HepG2 (cell line): ENCODE results near the gene JMJD8. TPM values are rescaled to one million over a fixed set of nuclear protein-coding genes. Genes with fewer than 3 reads are reported as not detected.

Experiments used
- ARNTL ChIP-seq: sonication (generic); formaldehyde crosslinking; IDR thresholded peaks from 2 replicates; pipeline ENCODE4 v1.4.0; 2020; ENCODE audit warnings: mild to moderate bottlenecking, missing genetic modification reagents
- JUN ChIP-seq: sonication (generic); formaldehyde crosslinking; IDR thresholded peaks from 2 replicates; pipeline ENCODE4 v1.4.0; 2020; ENCODE audit warnings: mild to moderate bottlenecking, missing genetic modification reagents
- MLLT10 ChIP-seq: sonication (generic); formaldehyde crosslinking; IDR thresholded peaks from 2 replicates; pipeline ENCODE4 v1.4.0; 2020; ENCODE audit warnings: missing genetic modification reagents
- PPARG ChIP-seq: conservative IDR thresholded peaks from 2 replicates; pipeline ENCODE4 v1.6.1; 2016; ENCODE audit warnings: missing biosample characterization, missing genetic modification reagents
- RBFOX2 ChIP-seq: fragments of 200-400 bp; formaldehyde crosslinking; IDR thresholded peaks from 2 replicates; pipeline ENCODE4 v1.6.1; 2017; ENCODE audit warnings: low read depth, mild to moderate bottlenecking, low read length
- TEAD2 ChIP-seq: sonication (generic); formaldehyde crosslinking; IDR thresholded peaks from 2 replicates; pipeline ENCODE4 v1.9.0; 2021; ENCODE audit warnings: missing genetic modification reagents
- TEAD3 ChIP-seq: optimal IDR thresholded peaks from 2 replicates; pipeline ENCODE3; 2016; ENCODE audit warnings: borderline replicate concordance
- ZNF333 ChIP-seq: sonication (generic); formaldehyde crosslinking; IDR thresholded peaks from 2 replicates; pipeline ENCODE4 v1.4.0; 2020; ENCODE audit warnings: mild to moderate bottlenecking, missing genetic modification reagents, borderline replicate concordance
- ZNF567 ChIP-seq: sonication (generic); formaldehyde crosslinking; IDR thresholded peaks from 2 replicates; pipeline ENCODE4 v1.8.1; 2023; ENCODE audit warnings: mild to moderate bottlenecking, missing genetic modification reagents, borderline replicate concordance
- ZNF749 ChIP-seq: sonication (generic); formaldehyde crosslinking; IDR thresholded peaks from 2 replicates; pipeline ENCODE4 v1.8.0; 2022; ENCODE audit warnings: mild to moderate bottlenecking, missing genetic modification reagents, moderate library complexity, borderline replicate concordance
- ZNF775 ChIP-seq: sonication (generic); formaldehyde crosslinking; IDR thresholded peaks from 2 replicates; pipeline ENCODE4 v1.4.0; 2020; ENCODE audit warnings: missing genetic modification reagents, mild to moderate bottlenecking, moderate library complexity, borderline replicate concordance
- polyA plus RNA-seq, 8 experiments: library from polyadenylated mRNA; depleted of rRNA in 3 of 8; stranded (reverse) in 7 of 8; unstranded in 1 of 8; fragments of >200 nt; fragmentation: Illumina TruSeq in 4 of 8; extraction: Trizol in 4 of 8; gene quantifications; 2 replicates each; pipeline versions ENCODE4 v1.2.1 to v1.2.3, GENCODE V29; 2011 to 2016; ENCODE audit warnings: low read depth in 4 of 8, missing spikeins in 1 of 8, mixed read lengths in 1 of 8; ENCODE audit not compliant: insufficient read depth in 1 of 8
- total RNA-seq, 5 experiments: library from RNA; depleted of rRNA; stranded (reverse); fragments of >200 nt; fragmentation: Illumina TruSeq; extraction: Trizol; gene quantifications; 2 replicates each; pipeline ENCODE4 v1.2.3, GENCODE V29; 2016; ENCODE audit warnings: low read depth in 1 of 5
- TF ChIP-seq, protein P1 (sequence below): IDR thresholded peaks from 2 replicates; pipeline ENCODE4 v1.4.0; 2020; ENCODE audit warnings: mild to moderate bottlenecking, missing genetic modification reagents
- TF ChIP-seq, protein P2 (sequence below): sonication (generic); formaldehyde crosslinking; IDR thresholded peaks from 2 replicates; pipeline ENCODE4 v1.4.0; 2020; ENCODE audit warnings: missing genetic modification reagents; ENCODE audit errors: not compliant biosample characterization
- TF ChIP-seq, protein P3 (sequence below): sonication (generic); formaldehyde crosslinking; IDR thresholded peaks from one replicate; pipeline ENCODE4 v1.5.1; 2020; ENCODE audit warnings: mild to moderate bottlenecking, missing genetic modification reagents; ENCODE audit errors: not compliant biosample characterization
- TF ChIP-seq, protein P4 (sequence below): sonication (generic); formaldehyde crosslinking; IDR thresholded peaks from 2 replicates; pipeline ENCODE4 v1.9.0; 2021; ENCODE audit warnings: missing genetic modification reagents, mild to moderate bottlenecking, borderline replicate concordance

JMJD8 gene
- total and polyA plus RNA-seq, 2 of the 13 experiments (the other 11 are each of a cell fraction or from before 2014, with no cell fraction given) = 2.6 to 11.8 TPM

DNA sequence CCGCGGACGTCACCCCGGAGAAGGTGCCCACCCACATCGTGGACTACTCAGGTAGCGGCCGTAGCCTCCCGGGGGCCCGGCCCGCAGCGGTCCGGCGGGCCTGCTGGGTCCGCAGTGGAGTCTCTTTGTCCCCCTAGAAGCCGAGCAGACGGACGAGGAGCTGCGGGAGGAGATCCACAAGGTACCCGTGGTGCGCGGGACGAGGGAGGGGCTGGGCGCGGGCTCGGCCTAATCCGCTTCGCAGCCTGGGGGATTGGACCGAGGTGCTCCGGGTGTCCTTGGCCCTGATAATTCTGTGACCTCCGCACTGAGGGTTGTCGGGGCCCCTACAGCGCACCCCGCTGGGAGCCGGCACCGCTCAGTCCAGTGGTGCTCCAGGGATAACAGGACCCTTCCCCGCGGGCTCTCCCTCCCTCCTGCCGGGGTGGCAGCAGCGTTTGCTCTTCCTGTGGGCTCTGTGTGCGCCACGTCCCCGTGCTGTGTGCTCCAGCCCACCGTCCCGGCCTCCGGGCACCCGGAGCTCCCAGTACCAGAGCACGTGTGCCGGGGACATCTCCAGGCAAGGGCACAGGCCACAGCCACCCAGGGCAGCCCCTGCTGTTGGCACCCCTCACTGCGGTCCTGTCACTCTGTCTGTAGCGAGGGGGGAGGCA, 15.5 kb downstream of the JMJD8 start (continued):
- TF ChIP-seq, protein P1, sequence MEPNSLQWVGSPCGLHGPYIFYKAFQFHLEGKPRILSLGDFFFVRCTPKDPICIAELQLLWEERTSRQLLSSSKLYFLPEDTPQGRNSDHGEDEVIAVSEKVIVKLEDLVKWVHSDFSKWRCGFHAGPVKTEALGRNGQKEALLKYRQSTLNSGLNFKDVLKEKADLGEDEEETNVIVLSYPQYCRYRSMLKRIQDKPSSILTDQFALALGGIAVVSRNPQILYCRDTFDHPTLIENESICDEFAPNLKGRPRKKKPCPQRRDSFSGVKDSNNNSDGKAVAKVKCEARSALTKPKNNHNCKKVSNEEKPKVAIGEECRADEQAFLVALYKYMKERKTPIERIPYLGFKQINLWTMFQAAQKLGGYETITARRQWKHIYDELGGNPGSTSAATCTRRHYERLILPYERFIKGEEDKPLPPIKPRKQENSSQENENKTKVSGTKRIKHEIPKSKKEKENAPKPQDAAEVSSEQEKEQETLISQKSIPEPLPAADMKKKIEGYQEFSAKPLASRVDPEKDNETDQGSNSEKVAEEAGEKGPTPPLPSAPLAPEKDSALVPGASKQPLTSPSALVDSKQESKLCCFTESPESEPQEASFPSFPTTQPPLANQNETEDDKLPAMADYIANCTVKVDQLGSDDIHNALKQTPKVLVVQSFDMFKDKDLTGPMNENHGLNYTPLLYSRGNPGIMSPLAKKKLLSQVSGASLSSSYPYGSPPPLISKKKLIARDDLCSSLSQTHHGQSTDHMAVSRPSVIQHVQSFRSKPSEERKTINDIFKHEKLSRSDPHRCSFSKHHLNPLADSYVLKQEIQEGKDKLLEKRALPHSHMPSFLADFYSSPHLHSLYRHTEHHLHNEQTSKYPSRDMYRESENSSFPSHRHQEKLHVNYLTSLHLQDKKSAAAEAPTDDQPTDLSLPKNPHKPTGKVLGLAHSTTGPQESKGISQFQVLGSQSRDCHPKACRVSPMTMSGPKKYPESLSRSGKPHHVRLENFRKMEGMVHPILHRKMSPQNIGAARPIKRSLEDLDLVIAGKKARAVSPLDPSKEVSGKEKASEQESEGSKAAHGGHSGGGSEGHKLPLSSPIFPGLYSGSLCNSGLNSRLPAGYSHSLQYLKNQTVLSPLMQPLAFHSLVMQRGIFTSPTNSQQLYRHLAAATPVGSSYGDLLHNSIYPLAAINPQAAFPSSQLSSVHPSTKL (CRISPR knock-in tag) = no peak
- TF ChIP-seq ZNF567 (CRISPR knock-in tag) (no peak), PPARG (CRISPR knock-in tag) (no peak), ZNF749 (CRISPR knock-in tag) (0 out of 2 replicates have a peak, but pooled peaks have one; percentile 31), RBFOX2 (peak; percentile 24), TEAD3 (no peak), MLLT10 (CRISPR knock-in tag) (no peak), ZNF333 (no peak), JUN (CRISPR knock-in tag) (no peak), ARNTL (CRISPR knock-in tag) (no peak), ZNF775 (CRISPR knock-in tag) (no peak), TEAD2 (no peak)
- TF ChIP-seq, protein P2, sequence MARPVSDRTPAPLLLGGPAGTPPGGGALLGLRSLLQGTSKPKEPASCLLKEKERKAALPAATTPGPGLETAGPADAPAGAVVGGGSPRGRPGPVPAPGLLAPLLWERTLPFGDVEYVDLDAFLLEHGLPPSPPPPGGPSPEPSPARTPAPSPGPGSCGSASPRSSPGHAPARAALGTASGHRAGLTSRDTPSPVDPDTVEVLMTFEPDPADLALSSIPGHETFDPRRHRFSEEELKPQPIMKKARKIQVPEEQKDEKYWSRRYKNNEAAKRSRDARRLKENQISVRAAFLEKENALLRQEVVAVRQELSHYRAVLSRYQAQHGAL (CRISPR knock-in tag) = no peak
- TF ChIP-seq, protein P3, sequence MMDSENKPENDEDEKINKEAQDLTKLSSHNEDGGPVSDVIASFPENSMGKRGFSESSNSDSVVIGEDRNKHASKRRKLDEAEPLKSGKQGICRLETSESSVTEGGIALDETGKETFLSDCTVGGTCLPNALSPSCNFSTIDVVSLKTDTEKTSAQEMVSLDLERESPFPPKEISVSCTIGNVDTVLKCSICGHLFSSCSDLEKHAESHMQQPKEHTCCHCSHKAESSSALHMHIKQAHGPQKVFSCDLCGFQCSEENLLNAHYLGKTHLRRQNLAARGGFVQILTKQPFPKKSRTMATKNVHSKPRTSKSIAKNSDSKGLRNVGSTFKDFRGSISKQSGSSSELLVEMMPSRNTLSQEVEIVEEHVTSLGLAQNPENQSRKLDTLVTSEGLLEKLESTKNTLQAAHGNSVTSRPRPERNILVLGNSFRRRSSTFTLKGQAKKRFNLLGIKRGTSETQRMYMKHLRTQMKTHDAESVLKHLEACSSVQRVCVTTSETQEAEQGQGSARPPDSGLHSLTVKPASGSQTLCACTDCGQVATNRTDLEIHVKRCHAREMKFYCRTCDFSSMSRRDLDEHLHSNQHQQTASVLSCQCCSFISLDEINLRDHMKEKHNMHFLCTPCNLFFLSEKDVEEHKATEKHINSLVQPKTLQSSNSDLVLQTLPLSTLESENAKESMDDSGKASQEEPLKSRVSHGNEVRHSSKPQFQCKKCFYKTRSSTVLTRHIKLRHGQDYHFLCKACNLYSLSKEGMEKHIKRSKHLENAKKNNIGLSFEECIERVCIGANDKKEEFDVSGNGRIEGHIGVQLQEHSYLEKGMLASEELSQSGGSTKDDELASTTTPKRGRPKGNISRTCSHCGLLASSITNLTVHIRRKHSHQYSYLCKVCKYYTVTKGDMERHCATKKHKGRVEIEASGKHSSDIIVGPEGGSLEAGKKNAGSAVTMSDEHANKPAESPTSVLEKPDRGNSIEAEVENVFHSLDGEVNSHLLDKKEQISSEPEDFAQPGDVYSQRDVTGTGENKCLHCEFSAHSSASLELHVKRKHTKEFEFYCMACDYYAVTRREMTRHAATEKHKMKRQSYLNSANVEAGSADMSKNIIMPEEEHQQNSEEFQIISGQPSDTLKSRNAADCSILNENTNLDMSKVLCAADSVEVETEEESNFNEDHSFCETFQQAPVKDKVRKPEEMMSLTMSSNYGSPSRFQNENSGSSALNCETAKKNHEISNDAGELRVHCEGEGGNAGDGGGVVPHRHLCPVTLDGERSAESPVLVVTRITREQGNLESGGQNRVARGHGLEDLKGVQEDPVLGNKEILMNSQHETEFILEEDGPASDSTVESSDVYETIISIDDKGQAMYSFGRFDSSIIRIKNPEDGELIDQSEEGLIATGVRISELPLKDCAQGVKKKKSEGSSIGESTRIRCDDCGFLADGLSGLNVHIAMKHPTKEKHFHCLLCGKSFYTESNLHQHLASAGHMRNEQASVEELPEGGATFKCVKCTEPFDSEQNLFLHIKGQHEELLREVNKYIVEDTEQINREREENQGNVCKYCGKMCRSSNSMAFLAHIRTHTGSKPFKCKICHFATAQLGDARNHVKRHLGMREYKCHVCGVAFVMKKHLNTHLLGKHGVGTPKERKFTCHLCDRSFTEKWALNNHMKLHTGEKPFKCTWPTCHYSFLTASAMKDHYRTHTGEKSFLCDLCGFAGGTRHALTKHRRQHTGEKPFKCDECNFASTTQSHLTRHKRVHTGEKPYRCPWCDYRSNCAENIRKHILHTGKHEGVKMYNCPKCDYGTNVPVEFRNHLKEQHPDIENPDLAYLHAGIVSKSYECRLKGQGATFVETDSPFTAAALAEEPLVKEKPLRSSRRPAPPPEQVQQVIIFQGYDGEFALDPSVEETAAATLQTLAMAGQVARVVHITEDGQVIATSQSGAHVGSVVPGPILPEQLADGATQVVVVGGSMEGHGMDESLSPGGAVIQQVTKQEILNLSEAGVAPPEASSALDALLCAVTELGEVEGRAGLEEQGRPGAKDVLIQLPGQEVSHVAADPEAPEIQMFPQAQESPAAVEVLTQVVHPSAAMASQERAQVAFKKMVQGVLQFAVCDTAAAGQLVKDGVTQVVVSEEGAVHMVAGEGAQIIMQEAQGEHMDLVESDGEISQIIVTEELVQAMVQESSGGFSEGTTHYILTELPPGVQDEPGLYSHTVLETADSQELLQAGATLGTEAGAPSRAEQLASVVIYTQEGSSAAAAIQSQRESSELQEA = no peak
- TF ChIP-seq, protein P4, sequence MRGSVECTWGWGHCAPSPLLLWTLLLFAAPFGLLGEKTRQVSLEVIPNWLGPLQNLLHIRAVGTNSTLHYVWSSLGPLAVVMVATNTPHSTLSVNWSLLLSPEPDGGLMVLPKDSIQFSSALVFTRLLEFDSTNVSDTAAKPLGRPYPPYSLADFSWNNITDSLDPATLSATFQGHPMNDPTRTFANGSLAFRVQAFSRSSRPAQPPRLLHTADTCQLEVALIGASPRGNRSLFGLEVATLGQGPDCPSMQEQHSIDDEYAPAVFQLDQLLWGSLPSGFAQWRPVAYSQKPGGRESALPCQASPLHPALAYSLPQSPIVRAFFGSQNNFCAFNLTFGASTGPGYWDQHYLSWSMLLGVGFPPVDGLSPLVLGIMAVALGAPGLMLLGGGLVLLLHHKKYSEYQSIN (CRISPR knock-in tag) = no peak
